HG03064 (cell line): ENCODE measurements around the gene FSTL1.

ENCODE experiments used
- ATAC-seq: cut with Tn5 transposase; IDR thresholded peaks from one replicate; pipeline ENCODE4 v1.9.1; 2021; ENCODE audit warnings: low read depth; ENCODE audit not compliant: unreplicated experiment

Gene FSTL1

DNA sequence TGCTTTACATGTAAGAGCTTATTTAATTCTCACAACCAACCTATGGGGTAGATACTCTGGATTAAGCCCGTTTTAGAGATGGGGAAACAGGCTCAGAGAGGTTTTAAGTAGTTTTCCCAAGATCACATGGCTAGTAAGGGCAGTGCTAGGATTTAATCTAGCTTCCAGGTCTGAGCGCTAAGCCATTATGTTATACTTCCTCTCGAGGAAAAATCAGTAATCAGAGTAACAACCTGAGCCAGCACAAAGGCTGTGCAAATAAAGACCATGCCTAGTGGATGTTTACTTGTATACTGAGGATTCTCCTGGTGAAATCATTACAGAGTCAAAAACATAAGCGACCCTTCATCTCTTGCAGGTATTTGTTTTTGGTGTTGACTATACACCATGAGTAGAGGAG lies 9.0 kb downstream of the FSTL1 start:
- no peak for ATAC-seq

DNA sequence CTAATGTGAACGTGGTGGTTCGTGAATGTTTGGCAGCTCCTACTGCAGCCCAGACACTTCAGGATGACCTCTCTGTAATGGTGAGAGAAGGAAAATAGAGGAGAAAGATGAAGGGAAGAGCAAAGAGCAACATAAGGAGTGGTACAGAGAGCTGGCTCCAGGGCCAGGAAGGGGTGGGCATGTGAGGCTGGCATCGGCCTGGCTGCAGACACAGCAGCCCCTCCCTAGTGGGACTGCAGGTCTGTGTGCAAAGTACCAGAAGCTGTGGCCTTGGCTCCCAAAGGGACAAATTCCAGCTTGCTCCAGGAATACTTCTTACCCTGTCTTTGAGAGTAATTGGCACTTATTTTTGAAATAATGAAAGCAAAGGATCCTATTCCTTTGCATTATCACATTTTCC lies 10.0 kb downstream of the FSTL1 start:
- ATAC-seq: no peak

DNA sequence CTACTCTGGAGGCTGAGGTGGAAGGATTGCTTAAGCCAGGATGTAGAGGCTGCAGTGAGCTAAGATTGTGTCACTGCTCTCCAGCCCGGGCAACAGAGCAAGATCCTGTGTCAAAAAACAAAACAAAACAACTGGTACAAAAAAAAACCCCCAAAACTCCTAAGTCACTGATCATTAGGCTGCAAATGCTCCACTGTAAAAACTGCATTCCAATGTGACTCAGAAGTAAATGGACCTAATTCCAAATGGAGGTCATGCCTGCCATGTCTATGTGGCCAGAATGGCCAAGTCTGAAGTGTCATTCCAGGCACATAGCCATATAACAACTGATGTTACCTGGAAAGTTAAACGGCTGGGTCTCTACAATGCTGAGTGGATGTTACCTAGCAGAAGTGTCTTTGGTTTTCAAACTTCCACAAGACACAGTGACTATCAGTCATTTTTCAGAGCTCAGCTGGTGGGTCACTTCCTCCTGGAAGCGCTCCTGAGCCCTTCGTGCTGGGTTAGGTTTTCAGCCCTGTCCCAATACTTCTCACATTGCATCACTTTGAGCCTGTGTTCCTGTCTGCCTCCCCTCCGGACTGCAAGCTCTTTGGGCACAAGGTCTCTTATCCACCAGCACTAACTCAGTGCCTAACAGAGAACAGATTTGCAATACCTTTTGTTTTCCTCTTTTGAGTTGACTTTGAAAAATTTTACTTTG lies 10.6 kb downstream of the FSTL1 start:
- ATAC-seq: no peak

DNA sequence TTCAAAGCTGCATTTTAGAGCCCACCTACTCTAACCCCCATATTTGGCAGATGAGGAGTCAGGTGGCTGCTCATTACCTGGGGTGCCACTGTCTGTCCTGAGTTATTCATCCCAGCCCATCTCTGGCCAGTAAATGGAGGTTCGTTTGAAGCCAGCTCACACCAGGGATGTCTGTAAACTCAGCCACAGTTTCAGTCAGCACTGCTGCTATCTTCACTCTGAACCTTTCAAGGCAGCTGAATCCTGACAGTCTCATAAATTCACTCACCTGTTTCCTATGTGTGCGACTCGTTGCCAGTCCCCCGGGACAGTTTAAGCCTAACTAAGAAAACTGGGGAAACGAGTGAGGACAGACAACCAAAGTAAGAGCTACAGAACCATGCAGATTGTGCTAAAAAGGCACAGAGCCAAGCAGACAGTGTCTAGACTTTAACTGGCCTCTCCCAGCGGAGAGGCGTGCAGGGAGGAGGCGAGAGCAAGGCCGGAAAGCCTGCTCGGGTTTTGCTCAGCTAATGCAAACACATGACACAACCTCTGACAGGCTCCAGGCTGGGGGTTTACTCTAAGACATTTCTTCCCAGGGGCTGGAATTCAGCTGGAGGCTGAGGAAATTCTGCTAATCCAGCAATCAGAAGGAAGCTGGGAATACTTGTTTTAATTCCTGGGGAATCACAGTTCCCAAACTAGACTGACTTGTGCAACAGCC lies 12.0 kb downstream of the FSTL1 start:
- ATAC-seq: no peak

DNA sequence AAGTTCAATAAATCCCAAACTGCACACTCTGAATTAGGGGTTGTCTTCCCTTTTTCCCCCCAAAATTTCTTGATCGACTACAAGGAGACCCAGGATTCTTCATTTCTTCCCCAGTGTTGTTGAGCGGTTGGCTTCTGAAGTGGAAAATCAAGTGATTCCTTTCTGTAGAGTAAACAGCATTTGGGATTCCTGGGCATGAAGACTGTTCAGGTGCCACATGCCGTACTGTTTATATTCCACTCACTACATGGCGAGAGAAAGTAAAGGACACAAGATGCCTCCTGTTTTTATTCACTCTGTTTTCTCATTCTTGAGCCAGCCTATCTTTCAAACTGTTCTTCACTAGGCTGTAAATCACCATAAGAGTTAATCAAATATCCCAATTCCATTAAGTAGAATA lies 12.6 kb downstream of the FSTL1 start:
- no peak for ATAC-seq

DNA sequence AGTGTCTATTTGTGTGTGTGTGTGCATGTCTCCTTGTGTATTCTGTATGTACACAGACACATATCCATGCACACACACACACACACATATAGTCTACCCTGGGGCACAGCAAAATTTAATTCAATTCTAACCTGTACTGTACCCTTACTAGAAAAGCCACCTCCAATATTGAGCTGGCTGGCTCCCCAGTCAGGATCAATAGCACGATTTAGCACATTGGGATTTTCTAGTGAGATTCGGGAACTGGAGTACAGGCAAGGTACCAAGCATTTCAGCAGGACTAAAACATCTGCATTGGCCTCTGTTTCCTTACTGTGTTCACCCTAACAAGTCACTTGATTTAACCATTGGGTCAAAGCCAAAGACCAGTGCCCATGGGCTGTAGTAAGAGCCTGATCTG lies 13.2 kb downstream of the FSTL1 start:
- ATAC-seq: no peak

DNA sequence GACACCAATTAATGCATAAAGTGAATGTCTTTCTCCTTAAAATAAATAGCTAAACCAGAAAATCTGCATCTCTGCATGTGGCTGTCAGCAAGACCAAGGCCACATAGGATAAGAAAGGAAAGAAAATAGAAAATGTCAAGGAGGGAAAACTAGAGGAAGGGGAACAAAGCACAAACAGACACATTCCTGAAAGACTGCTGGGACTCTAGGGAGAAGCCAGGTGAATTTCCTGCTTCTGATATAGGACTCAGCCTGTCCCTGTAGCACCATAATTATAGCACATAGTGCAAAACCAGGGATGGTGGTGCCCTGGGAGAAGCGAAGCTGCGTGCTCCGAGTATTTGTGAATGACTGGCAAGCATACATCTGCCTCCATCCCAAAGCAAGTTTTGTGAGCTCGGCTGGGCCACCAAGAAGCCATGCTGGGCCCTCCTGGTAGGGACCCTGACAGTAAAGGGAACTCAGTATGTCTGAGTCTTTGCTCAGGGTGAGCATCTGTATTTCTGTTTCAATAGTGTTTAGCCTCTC lies 14.2 kb downstream of the FSTL1 start:
- no peak for ATAC-seq

DNA sequence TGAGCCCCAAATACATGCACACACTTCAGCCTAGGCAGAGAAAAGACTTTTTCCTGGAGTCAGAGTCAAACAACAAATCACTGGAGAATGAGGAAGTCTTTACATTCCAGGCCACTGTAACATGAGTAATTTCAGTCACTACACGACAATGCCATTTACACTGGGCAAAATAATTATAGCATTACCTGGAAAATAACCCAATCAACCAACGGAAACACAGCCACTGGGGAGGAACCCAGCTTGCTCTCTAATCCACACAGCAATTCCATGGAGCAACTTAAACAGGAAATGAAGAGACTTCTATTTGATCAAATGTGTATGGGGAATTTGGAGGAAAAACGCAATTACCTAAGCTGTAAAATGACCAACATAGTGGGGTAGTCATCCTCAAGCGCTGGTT lies 15.2 kb downstream of the FSTL1 start:
- ATAC-seq: no peak

DNA sequence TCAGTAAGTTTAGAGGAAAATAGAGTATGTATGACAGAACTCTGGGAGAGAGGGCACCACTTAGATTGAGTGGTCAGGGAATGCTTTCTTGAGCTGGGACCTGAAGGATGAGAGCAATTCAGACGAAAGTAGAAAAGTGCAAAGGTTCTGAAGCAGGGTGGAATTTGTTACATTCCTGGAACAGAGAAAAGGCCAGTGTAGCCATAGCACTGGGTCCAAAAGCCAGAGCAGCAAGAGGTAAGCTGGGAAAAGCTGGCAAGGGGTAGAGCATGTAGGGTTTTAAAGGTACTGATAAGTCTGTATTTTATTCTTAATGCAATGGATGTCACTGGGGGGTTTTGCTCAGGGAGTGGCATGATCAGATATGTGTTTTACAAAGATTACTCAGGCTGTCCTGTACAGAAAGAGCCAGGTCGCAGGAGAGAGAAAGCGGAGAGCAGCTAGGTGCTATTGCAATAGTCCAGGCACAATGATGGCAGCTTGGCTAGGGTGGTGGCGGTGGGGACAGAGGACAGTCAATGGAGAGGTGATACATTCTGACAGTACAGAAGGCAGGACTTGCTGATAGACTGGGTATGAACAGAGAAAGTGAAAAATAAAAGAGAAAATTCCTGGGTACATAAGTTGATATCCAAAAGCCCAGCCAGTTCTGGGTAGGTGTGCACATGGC lies 17.0 kb downstream of the FSTL1 start:
- no peak for ATAC-seq

DNA sequence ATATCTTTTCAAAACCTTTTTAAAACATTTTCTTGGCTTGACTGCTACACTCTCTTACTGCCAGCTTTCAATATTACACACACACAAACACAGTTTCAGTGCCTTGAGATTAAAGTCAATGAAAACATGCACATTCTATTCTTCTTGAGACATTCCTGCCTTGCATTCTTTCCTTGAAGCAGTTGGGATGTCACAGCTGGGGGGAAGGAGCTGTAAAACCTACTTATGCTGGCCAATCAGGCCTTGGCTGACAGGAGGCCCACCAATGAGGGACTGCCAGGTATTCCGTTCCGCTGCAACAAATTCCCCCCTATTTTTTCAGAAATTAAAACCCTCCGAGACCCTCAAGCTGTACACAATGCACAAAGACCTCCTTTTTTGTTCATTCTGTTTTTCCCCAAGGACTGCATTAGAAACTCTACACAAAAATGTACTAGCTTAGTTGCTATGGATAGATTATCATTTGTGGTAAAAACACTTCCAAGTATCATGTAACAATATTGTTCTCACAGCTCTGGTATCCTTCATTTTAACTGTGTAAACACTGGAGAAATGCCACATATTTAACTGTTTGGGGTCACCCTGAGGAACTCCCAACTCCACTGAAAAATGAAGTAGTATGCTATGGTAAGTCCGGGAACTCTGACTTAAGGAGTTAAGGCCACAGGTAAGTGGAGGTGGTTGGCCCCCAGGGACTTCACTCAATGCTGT lies 18.5 kb downstream of the FSTL1 start:
- ATAC-seq: no peak

DNA sequence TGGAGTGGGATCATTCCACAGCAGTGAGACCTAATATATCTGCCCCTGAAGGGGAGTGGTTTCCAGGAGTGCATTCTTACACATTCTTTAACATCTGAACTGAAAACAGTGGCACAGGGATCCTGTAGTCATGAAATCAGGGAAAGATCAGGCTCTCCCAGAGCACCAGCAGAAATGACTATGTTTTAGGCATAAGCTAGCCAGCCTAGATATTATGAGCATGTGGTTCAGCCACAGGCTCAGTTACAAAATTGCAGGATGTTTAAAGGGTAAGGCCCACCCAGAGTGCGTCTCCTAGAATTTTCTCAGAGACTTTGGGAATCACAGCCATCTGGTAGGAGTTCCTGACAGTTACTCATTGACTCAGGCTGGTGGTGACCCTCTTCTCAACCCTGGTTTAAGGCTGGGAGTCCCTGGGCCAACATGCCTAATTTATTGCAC lies 20.9 kb downstream of the FSTL1 start:
- ATAC-seq: no peak

DNA sequence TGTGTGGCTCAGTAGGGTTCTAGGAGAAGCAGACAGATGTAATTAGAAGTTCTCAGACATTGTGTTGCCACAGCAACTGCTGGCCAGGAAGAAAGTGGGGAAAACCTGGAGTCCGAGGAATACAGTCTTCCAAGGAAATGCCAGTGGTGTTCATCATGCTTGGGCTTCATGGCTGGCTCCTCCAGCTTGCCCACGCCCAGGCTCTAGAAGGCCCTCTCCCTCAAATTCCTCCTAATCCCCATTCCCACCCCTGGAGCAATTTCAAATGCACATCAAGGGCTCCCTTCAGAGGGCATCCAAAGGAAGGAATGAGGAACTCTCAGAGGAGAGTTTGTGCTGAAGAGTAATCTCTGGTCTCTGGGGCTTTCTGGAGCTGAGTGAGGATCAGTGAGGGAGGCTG lies 21.9 kb downstream of the FSTL1 start:
- no peak for ATAC-seq

DNA sequence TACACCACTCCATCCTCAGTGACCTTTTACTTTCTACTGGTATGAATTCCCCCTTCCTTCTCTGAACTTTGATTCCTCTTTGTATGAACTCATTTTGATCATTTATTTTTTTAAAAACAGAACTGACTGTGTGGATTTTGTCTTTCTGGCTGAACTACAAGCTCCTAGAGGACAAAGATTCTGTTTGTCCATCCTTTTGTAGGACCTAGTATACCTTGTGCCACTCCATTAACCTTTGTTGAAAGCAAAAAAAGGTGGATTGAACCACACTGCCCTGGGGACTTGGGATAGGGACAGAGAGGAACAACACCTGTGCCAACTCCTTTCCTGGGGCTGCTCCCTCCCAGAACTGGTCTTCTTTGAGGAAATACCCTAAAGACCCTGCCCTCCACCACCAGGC lies 23.6 kb downstream of the FSTL1 start:
- no peak for ATAC-seq

DNA sequence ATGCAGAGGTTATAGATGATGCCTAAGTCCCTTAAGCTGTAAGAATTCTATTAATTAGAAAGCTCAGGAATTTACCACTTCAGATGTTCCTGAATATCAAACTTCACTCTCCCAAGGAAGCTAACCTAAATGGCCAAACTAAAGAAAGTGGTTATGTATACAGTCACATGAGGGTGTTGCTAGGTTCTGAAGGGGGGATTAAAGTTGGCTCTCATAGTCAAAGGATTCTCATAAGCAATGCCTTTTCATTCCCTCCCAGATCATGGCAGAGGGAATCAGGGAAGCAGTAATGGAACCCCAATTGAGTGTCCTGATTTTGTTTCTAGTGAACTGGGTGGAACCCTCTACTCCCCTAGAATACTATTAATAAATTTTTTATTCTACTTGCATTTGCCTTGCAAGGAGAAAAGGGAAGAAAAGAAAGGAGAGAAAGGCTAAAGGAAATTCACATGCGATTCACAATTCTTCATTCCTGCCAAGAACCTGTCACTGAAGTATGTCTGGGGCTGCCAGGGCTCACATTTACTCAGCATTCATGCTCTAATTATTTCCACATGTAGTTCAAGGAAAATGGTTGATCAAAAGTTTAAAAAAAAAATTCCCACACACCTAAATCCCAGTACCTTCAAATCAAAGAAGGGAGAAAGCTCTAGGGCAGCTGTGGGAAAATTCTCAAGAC lies 25.1 kb downstream of the FSTL1 start:
- ATAC-seq: no peak

DNA sequence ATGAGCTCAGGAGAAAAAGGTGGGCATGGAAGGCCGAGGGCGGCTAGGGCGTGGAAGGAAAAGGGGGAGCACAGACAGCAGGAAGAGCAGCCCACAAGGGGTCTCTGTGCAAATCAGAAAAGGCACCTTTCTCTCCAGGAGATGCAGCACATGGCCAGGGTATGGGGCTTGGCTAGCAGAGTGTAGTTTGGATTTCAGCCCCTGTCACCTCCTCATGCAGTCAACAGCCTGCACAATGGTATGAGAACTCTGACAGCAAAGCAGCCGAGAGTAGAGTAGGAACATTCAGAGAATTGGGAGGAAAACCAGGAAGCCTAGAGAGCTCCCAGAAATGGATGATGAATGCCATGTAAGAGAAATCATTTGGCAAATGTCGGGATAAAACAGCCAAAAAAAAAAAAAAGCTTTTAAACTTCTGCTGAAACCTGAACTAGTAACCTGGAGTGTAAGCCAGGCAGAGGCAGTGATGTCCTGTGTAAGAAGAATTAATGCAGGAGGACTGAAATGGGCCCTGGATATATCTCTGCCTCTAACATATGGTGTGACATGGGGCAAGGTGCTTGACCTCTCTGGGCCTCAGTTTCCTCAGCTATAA lies 25.7 kb downstream of the FSTL1 start:
- ATAC-seq: no peak

DNA sequence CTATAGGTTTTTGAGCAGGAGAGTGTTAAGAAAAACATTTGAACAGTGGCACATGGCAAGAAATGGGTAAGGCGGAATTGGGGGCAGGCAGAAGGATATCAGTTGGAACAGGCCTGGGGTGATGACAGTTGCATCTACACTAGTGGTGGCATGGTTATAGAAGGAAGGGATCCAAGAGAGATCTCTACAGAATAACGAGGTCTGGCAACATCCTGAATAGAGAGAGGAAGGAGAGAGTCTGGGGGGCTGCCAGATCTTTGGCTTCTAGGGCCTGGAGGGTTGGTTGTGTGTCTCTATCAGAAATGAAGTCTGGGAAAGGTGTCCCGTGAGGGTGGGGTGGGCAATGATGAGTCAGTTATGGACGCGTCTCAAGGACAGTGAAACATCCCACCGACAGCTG lies 26.3 kb downstream of the FSTL1 start:
- ATAC-seq: no peak

DNA sequence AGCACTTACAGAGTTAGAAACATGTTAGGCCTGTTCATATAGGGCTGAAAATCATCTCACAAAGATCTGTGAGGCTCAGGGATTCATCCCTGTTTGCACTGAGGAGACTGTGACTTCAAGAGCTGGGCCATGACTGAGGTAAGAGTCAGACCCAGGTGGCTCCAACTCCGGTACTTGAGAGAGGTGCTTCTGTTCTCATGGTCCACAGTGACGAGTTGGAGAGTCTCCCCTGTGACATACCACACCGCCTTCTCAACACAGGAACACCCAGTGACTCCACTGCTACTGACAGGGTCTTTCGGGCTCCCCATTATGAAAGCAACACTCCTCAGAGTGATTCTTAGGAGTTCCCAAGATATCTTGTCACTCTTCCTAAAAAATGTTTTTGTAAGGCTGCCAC lies 27.4 kb downstream of the FSTL1 start:
- no peak for ATAC-seq

DNA sequence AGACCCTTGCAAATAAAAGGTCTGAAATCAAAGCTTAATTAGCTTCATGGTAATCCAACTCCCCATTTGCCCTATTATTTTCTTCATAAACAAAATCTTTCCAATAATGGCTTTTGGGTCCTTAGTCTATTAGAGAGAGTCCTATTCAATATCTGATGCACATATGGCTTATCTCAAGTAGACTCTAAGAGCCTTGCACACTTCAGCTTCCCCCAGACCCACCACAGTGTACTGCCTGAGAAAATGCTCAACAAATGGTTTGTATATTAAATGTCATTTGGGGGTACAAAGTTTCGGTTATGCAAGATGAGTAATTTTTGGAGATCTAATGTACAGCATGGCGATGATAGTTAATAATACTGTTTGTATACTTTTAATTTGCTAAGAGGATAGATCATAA lies 28.9 kb downstream of the FSTL1 start:
- ATAC-seq: no peak

DNA sequence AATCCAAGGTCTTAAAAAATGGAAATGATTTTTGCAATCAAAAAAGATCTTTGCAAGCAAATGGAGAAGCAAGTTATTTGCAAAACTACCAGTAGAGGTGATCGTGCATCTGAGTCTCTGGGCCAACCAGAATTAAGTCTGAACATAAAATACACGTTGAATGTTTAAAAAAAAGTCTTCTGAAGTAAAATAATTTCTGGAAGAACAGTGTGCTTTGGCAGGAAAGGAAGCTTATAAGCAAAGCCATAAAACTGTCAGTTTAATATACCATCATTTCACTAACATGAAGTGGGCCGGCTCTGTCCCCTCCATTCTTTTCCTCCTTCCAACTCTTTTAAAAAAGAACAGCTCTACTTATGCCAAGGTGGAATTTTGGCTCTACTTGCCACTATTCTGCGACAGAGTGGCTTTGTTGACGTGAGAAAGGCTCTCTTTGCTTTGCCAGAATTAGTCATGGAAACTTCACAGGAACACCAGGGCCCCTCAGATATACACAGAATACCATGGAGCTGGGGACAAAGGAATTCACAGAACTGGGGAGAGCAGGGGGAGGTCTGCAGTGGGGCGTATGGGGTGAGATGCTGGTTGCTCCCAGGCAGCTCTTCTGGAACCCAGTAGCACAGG lies 29.8 kb downstream of the FSTL1 start:
- ATAC-seq: no peak

DNA sequence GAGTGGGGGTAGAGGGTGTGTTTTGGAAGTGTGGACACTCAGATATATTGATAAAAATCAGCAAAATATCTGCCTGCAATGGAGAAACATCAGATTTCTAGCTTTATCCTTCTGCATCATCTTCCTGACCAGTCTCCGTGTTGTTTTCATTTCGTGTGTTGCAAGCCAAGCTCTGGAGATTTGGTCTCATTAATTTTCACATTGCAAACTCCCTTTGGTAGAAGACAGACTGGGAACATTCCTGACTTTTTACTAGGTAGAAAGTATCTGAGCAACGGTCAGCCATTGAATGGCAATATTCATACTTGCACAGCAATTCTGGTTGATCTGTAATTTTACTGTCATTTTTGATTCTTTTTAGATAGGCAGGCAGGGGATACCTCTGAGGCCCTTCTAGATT lies 30.4 kb downstream of the FSTL1 start:
- ATAC-seq: no peak
